ENCODE results near the gene CST8. TPM values are rescaled to one million over a fixed set of nuclear protein-coding genes. Genes with fewer than 3 reads are reported as not detected.
A peak's percentile ranks its signal among the peaks of the same experiment; 100 is the strongest.

Gene CST8
- total and polyA plus RNA-seq, 2 of the 4 experiments (the other 2 are of a cell fraction): not detected

DNA sequence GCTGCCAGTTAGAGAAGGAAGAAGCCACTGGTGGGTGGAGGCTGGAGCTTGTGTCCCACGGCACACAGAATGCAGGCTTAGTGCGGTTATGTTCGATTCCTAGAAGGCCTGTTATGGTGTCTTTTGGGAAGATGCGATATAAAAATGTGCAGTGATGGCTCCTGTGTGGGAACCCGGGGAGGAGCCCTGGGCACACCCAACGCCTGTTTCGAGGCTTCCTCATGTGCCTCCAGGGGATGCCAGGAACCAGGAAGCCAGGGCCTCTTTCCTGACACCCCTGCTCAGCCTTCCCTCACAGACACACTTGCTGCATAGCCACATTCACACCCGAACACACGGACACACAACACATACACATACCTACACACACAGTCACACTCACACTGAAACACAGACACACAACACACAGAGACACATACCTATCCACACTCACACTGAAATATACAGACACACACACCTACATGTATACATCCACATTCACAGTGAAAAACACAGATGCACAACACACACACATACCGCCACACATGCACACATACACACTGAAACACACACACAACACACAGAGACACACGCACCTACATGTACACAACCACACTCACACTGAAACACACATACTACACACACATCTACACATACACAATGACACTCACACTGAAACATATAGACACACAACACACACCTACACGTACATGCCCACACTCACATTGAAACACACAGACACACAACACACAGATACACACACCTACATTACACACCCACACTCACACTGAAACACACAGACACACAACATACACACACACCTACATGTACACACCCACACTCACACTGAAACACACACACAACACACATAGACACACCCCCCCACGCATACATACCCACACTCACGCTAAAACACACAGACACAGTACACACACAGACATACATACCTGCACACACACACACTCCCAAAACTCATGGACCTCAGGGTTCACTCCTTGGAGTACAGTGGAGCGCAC is 37.1 kb upstream of the CST8 start (continued):
- TF ChIP-seq NFE2L2 (IDR thresholded peaks at IDR 0.05; ENCODE audit: low read depth, low read length): no peak

DNA sequence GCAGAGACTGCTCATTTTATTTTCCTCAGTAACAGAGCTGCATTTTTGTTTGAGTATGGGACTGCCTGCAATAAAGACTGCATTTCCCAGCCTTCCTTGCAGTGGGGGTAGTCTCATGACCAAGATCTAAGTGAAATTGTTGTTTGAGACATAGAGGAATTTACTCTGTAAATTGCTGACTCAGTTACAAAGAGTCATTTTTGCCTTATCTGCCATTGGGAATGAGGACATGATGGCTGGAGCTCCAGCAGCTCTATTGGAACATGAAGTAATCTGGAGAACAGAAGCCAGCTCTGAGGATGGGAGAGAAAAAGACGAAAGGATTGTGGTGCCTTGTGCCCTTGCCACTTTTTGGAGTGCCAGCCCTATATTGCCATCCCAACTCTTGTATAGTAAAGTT is 36.1 kb upstream of the CST8 start:
- Histone ChIP-seq H4K91ac (ENCODE audit: insufficient read depth, low read depth, low read length) (no peak overlapping the region), H3K4me2 (ENCODE audit: low read depth, low read length) (no peak overlapping the region), H3K27ac (ENCODE audit: insufficient read depth, low read length) (no peak overlapping the region), H3K18ac (ENCODE audit: low read depth, low read length) (no peak overlapping the region), H3K4ac (ENCODE audit: low read depth, low read length) (no peak overlapping the region), H3K36me3 (ENCODE audit: control insufficient read depth, insufficient read depth, low read length) (no peaks in the 10 kb centered on the region), H4K5ac (ENCODE audit: low read depth, low read length) (no peak overlapping the region), H2AFZ (replicated peaks; ENCODE audit: low read length, poor library complexity) (no peak overlapping the region), H3K4me3 (ENCODE audit: insufficient read depth, low read depth, low read length) (no peak overlapping the region), H4K20me1 (ENCODE audit: insufficient read depth, low read length) (no peaks in the 10 kb centered on the region), H3K14ac (replicated peaks; ENCODE audit: low read depth, low read length) (no peak overlapping the region), H3K9me3 (ENCODE audit: control insufficient read depth, insufficient read depth, low read length) (no peaks in the 10 kb centered on the region), H3K79me1 (ENCODE audit: low read depth in 1 of 2, low read length in 2 of 2) (no peaks in the 10 kb centered on the region), H2BK5ac (ENCODE audit: low read depth, low read length, poor library complexity, severe bottlenecking) (no peak overlapping the region), H2AK9ac (replicated peaks; ENCODE audit: low read depth, low read length, poor library complexity) (no peak overlapping the region), H2BK20ac (ENCODE audit: low read depth, low read length) (no peak overlapping the region), H3K23ac (ENCODE audit: low read depth, low read length) (no peak overlapping the region), H3K27me3 (ENCODE audit: control insufficient read depth, insufficient read depth, low read length) (peaks cover 8% of the 10 kb centered on the region), H2BK120ac (ENCODE audit: low read depth, low read length) (no peak overlapping the region), H3K4me1 (ENCODE audit: control insufficient read depth, insufficient read depth, low read length) (no peaks in the 10 kb centered on the region), H2AK5ac (ENCODE audit: low read depth, low read length) (no peak overlapping the region), H3K56ac (ENCODE audit: extremely low read depth, insufficient read depth, low read length) (no peak overlapping the region), H4K8ac (ENCODE audit: low read depth in 2 of 2, low read length in 2 of 2) (no peak overlapping the region), H3K9ac (ENCODE audit: low read depth, low read length) (no peak overlapping the region), H3K9me1 (ENCODE audit: insufficient read depth, low read length) (no peaks in the 10 kb centered on the region; the same call in 1 of the 2 replicates), H2BK15ac (ENCODE audit: low read depth, low read length) (no peak overlapping the region)
- ChIA-PET POLR2A (ENCODE audit: unreplicated experiment) (no interaction called here), CTCF (no interaction called here)
- ATAC-seq (ENCODE audit: low read depth) (no peak), DNase-seq (no peak)
- no CpG with 5 or more reads among the region's 1 CpG for WGBS, 2 experiments (ENCODE audit: extremely low coverage in 2 of 2, insufficient read length in 1 of 2)
- intact Hi-C loops (cut with micrococcal nuclease) (no loop called here), dilution Hi-C loops (cut with HindIII; ENCODE audit: low sequenced_read_pairs, unreplicated experiment) (no loop called here), in situ Hi-C loops (cut with MboI; ENCODE audit: low sequenced_read_pairs) (no loop called here)
- TF ChIP-seq MAFK (IDR thresholded peaks at IDR 0.05; ENCODE audit: low read depth, low read length) (peak; percentile 83), BHLHE40 (IDR thresholded peaks at IDR 0.05; ENCODE audit: low read depth, low read length) (no peak)
- BruUV-seq (replicated peaks): no TSS peak
